ENCODE data around the gene LTK. TPM values are rescaled to one million over a fixed set of nuclear protein-coding genes. Genes with fewer than 3 reads are reported as not detected.
"Not testable (repeated sequence)": the region's sequence is repeated elsewhere in the genome, so short reads cannot be mapped to it uniquely, and the experiment has no call there.

The LTK gene
- total RNA-seq, 1 experiment from 2014 or later = 0.02 TPM

DNA sequence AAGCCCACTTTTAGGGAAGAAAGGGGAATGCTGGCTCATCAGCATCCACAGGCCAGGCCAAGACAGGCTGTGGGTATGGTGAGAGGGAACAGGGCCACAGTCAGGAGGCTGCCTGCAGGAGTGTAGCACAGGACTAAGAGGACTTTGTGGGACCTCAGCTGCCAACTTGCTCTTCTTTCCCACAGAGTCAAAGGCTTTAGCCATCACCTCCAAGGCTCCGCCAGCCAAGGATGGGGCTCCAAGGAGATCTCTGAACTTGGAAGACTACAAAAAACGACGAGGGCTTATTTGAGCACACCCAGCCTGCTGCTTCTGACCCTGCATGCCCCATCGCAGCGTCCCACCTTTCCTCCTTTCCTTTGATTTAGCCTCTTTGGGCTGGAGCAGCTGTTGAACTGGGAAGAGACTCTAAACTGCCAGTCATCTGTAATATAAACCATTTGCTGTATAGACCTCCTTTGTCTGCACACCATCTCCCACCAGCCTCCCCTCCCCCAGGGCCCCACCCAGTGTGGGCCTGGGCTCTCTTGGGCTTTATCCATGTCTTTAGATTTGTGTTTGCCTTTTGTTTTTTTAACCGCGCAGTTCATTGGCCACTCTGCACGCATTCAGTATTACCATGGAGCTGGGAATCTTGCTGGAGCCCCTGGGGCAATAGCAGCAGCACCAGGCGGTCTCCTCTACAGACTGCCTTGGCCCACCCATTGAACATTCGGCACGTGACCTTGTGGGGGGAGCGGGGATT, 33.1 kb downstream of the LTK start:
- DNase-seq (ENCODE audit: extremely low read depth, low read depth) = no peak

DNA sequence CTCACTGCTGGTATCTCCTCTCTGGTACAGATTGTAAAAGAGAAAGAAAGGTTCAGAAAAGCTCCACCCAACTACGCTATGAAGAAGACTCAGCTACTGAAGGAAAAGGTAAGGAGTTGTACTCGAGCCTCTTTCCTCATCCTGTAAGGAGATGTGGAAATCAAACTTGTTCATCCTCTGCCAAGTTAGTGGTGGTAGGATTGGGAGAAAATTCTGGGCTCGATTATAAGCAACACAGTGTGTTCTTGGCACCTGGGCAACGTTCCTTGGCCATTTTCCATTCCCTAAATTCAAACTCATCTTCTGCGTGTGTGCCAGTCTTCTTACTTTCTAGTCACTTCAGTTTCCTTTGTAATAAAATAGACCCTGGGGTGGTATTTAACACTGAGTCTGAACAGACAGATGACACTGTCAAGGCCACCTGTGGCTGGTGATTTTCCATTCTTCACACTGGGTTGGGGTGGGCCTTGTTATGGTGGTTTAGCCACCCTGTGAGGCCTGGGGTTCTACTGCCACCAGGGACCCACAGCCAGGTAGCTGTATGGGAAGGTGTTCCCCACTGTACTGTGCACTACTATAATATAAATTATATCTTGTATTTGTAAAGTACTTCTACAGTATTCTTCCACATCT, 37.1 kb downstream of the LTK start:
- DNase-seq (ENCODE audit: extremely low read depth, low read depth) = no peak

DNA sequence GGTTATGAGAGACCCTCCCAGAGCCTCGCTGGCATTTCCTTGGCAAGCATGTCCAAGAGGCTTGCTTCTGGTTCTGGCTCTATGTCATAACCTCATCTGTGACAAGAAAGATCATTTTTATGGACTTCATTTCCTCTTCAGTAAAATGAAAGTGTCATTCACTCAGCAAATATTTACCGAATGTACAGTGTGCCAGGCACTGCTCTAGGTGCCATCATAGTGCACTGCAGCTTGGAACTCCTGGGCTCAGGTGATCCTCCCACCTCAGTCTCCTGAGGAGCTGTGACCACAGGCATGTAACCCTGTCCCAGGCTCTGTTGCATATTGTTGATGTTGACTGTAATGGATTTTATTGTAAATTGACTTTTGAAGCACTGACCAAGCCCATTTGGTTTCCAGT, 38.7 kb downstream of the LTK start:
- DNase-seq (ENCODE audit: extremely low read depth, low read depth) = no peak

DNA sequence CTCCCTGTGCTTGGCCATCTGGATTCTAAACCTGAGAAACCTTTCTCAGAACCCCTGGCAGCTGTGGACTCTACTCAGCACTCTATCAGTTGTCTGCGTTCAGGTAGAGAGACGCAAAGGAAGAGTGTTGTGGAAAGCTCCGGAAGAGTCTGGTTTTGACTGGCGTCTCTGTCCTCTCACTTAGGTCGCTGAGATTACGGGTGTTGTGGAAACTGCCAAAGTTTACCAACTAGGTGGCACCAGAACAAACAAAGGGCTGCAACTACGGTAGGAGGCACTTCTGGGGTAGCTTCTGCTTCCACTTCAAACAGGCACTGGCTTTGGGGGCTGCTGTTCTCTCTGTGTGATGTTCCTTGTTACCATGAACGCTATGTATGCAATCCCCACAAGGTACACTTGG, 39.2 kb downstream of the LTK start:
- no peak for DNase-seq (ENCODE audit: extremely low read depth, low read depth)

DNA sequence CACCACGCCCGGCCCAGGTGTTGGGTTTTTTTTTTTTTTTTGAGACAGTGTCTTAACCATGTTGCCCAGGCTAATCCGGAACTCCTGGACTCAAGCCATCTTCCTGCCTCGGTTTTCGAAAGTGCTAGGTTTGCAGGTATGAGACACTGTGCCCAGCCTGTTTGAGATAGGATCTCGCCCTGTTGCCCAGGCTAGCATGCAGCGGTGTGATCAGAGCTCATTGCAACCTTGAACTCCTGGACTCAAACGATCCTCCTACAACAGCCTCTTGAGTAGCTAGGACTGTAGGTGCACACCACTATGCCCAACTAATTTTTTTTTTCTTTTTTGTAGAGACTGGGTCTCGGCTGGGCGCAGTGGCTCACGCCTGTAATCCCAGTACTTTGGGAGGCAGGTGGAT, 40.2 kb downstream of the LTK start:
- no peak for DNase-seq (ENCODE audit: extremely low read depth, low read depth)

DNA sequence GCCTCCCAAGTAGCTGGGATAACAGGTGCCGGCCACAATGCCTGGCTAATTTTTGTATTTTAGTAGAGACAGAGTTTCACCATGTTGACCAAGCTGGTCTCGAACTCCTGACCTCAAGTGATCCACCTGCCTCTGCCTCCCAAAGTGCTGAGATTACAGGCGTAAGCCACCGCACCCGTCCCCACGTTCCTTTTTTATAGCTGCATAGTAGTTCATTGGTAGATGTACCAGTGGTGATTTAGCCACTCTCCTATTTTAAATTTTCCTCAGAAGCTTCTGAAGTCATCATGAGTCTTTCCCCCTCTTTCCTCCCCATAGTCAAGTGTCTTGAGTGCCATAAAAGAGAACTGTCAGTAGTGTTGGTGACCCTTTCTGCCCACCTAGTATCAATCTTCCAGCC, 44.0 kb downstream of the LTK start:
- not testable (repeated sequence) for DNase-seq (ENCODE audit: extremely low read depth, low read depth)

DNA sequence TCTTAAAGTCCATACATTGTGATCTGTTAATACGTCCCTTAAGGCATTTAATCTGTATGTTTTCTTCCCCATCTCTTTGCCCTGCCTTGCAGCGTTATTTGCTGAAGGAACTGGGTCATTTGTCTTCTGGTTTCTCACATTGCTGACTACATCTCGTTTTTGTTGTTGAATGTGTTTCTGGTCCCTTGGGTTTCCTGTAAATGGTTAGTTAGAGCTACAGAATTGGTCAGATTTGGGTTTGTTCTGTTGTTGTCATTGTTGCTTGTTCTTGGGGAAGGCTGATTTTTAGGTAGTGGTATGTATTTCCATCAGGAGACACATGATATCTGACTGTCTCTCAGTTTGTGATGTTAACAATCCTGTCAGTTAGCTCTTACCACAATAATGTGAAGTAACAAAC, 46.9 kb downstream of the LTK start:
- no peak for DNase-seq (ENCODE audit: extremely low read depth, low read depth)

DNA sequence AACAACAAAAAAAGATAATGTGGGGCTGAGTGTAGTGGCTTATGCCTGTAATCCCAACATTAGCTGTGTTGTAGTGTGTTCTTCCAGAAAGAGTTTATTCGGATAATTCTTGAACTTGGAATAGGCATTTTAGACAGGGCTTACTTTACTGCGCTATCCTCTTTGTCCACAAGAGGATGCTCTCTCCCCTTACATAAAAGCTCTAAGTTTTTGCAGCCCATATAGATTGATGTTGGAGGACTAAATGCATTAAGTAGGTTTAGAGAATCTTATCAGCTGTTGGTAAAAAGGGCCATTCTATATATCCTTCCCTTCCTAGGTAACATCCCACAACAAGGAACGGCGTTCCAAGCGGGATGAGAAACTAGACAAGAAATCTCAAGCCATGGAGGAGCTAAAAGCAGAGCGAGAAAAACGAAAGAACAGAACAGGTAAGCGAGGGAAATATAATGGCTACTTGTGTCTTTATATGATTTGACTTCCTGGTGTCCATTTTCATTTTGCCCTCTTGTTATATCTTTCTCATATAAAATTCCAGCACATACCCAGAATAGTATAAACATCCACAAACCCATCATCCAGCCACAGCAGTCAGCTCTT, 47.7 kb downstream of the LTK start:
- peak; percentile 36 for DNase-seq (ENCODE audit: extremely low read depth, low read depth)

DNA sequence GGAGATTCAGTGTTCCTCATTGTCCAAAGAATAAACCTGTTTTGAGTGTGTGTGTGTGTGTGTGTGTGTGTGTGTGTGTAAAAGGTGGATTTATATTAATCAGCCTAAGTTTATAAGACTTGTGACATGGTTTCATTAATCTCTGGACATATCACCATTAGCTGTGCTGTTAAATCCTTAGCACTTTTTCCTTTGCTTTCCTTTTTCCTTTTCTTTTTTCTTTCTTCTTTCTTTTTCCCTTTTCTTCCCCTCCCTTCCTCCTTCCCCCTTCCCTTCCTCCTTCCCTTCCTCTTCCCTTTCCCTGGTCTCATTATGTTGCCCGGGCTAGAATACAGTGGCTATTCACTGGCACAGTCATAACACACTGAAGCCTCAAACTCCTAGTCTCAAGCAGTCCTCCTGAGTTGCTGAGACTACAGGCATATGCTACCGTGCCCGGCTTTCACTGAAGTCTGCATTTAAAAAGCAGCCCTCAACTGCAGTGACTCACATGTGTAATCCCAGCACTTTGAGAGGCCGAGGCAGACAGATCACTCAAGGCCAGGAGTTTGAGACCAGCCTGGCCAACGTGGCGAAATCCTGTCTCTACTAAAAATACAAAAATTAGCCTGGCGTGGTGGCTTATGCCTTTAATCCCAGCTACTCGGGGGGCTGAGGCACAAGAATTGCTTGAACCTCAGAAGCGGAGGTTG, 48.6 kb downstream of the LTK start:
- no peak for DNase-seq (ENCODE audit: extremely low read depth, low read depth)

DNA sequence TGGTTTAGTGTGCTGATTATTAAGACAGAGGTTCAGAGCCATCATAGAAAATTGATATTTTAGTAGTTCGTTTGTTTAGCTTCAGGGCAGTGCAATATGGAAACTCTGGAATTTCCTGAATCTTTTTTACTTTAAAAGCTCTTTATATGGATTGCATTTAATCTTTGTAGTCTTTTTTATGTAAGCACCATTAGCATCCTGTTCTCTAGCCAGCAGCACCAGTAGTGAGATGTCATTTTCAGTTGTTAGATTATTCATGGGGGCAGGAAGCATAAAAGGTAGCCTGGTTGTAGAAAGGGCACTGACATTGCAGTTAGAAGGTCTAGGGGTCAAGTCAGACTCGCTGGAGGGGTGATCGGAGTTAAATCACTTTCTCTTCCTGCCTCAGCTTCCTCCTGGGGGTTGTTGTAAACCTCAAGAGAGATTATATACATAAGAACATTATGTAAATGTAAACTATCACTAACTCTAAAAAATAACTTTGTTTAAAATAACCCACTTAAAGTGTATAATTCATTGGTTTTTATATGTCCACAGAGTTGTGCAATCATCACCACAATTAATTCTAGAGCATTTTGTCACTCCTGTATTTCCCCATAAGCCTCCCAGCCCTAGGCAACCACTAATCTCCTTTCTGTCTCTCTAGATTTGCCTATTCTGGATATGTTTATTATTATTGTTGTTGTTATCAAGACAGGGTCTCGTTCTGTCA, 51.4 kb downstream of the LTK start:
- no peak for DNase-seq (ENCODE audit: extremely low read depth, low read depth)

Other genes with a start within 250 kb of the LTK start
- 20.9 and 21.4 TPM in 2 replicates for gene OIP5, start 181.2 kb downstream of the LTK start, total RNA-seq (2014; rRNA removed; shearing (Covaris generic))
- gene NUSAP1, start 180.9 kb downstream of the LTK start, total RNA-seq (2014; rRNA removed; shearing (Covaris generic)) = 108 and 115 TPM in 2 replicates
- gene NDUFAF1, start 111.3 kb downstream of the LTK start, total RNA-seq (2014; rRNA removed; shearing (Covaris generic)) = 23.1 and 28.9 TPM in 2 replicates
- 17.7 and 21.6 TPM in 2 replicates for gene RTF1, start 96.7 kb downstream of the LTK start, total RNA-seq (2014; rRNA removed; shearing (Covaris generic))
- gene ITPKA, start 20.0 kb downstream of the LTK start, total RNA-seq (2014; rRNA removed; shearing (Covaris generic)) = 1.4 and 1.6 TPM in 2 replicates
- gene RPAP1, start 30.4 kb upstream of the LTK start, total RNA-seq (2014; rRNA removed; shearing (Covaris generic)) = 27.0 and 28.7 TPM in 2 replicates
- 7.9 and 10.6 TPM in 2 replicates for gene TYRO3, start 45.4 kb upstream of the LTK start, total RNA-seq (2014; rRNA removed; shearing (Covaris generic))
- gene MGA, start 146.6 kb upstream of the LTK start, total RNA-seq (2014; rRNA removed; shearing (Covaris generic)) = 19.3 and 23.4 TPM in 2 replicates

Measured in NCI-H460 (cell line).